Parathyroid adenoma (tissue), 2 donors: Measurements from ENCODE around the gene PCBP1.

Experiments used
- H2AFZ ChIP-seq: fragments of 300-600 bp; sonication (generic); one replicate; pipeline ENCODE4 v1.7.0; 2017; ENCODE audit warnings: antibody characterized with exemption, mild to moderate bottlenecking
- H3K27ac ChIP-seq: fragments of 300-600 bp; sonication (generic); one replicate; pipeline ENCODE4 v1.7.0; 2017
- H3K27me3 ChIP-seq: fragments of 300-600 bp; sonication (generic); one replicate; pipeline ENCODE4 v1.7.0; 2017; ENCODE audit warnings: low read length; ENCODE audit not compliant: control insufficient read depth, insufficient read depth
- H3K36me3 ChIP-seq: fragments of 300-600 bp; sonication (generic); one replicate; pipeline ENCODE4 v1.7.0; 2017; ENCODE audit warnings: low read length; ENCODE audit not compliant: control insufficient read depth, insufficient read depth
- H3K4me1 ChIP-seq: fragments of 300-600 bp; sonication (generic); one replicate; pipeline ENCODE4 v1.7.0; 2017; ENCODE audit warnings: control low read depth
- H3K4me2 ChIP-seq: fragments of 300-600 bp; sonication (generic); one replicate; pipeline ENCODE4 v1.7.0; 2017; ENCODE audit warnings: low read length
- H3K4me3 ChIP-seq: fragments of 300-600 bp; sonication (generic); one replicate; pipeline ENCODE4 v1.7.0; 2017; ENCODE audit warnings: low read depth, low read length
- H3K79me2 ChIP-seq: fragments of 300-600 bp; sonication (generic); one replicate; pipeline ENCODE4 v1.7.0; 2017; ENCODE audit warnings: control low read depth
- H3K9ac ChIP-seq: fragments of 300-600 bp; sonication (generic); one replicate; pipeline ENCODE4 v1.7.0; 2017; ENCODE audit warnings: mild to moderate bottlenecking
- H3K9me3 ChIP-seq: fragments of 300-600 bp; sonication (generic); one replicate; pipeline ENCODE4 v1.7.0; 2017; ENCODE audit warnings: low read length; ENCODE audit not compliant: control insufficient read depth
- TF ChIP-seq, protein P1 (sequence below): fragments of 300-600 bp; sonication (generic); IDR thresholded peaks from one replicate; pipeline ENCODE4 v1.7.0; 2017; ENCODE audit warnings: antibody characterized with exemption, mild to moderate bottlenecking
- donor health status: primary hyperparathyroidism.

PCBP1 gene

DNA sequence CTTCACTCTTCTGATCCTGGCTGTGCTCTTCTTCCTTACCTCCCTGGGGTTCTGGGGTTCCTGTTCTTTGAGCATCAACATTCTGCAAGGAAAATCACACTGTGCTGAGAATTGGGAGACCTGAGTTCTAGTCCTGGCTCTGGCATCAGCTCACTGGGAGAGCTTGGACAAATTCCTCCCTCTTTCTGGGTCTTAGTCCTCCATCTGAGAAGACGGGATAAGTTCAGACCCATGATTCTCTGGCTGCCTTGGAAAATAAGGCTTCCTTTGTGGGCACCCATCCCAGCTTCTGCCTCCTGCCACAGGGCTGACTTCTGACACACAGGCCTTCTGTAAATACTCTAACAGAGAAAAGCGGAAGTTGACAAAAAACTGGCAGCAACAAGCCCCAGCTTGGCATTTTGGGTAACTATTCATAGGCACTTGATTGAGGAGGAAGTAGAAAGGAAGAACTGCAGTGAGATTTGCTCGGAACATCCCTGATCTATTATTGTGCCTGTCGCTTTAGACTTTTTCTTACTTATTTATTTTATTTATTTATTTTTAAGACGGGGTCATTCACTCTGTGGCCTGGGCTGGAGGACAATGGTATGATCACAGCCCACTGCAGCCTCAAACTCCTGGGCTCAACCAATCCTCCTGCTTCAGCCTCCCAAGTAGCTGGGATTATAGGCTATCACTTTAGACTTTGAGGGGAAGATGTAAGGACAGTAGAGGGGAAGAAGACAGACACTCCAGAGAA lies 7.9 kb downstream of the PCBP1 start:
- peak overlapping the region; percentile 36 for H3K27ac ChIP-seq
- H3K79me2 ChIP-seq, result no peaks in the 10 kb centered on the region
- H3K36me3 ChIP-seq, result no peaks in the 10 kb centered on the region

DNA sequence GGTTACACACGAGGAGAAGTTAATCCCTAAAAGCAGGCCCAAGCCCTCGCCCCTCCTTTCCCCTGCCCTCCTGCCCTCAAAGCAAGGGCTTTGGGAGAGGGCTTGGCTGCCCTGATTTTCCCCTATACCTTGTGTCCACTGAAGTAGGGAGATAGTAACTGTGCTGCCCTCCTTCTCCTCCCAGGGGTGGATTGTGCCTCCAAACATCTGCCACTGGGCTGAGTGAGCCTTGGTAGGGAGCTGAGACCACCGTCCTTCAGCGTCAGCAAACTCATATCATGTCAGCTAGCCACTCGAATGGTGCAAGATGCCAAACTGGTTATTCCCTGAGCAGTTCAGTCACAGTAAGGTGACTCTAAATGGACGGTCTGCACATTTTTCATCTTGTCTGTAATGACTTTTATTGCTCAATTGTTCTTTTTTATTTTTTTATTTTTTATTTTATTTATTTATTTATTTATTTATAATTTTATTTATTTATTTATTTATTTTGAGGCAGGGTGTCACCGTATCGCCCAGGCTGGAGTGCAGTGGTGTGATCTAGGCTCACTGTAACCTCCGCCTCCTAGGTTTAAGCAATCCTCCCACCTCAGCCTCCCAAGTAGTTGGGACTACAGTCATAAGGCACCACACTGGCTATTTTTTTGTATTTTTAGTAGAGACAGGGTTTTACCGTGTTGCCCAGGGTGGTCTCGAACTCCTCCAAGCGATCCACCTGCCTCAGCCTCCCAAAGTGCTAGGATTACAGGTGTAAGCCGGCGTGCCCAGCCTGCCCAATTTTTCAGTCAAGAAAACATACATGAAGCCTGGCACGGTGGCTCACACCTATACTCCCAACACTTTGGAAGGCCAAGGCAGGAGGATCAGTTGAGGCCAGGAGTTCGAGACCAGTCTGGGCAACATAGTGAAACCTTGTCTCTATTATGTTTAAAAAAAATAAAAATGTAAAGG lies 8.7 kb downstream of the PCBP1 start:
- no peaks in the 10 kb centered on the region for H3K4me1 ChIP-seq
- TF ChIP-seq, protein P1, sequence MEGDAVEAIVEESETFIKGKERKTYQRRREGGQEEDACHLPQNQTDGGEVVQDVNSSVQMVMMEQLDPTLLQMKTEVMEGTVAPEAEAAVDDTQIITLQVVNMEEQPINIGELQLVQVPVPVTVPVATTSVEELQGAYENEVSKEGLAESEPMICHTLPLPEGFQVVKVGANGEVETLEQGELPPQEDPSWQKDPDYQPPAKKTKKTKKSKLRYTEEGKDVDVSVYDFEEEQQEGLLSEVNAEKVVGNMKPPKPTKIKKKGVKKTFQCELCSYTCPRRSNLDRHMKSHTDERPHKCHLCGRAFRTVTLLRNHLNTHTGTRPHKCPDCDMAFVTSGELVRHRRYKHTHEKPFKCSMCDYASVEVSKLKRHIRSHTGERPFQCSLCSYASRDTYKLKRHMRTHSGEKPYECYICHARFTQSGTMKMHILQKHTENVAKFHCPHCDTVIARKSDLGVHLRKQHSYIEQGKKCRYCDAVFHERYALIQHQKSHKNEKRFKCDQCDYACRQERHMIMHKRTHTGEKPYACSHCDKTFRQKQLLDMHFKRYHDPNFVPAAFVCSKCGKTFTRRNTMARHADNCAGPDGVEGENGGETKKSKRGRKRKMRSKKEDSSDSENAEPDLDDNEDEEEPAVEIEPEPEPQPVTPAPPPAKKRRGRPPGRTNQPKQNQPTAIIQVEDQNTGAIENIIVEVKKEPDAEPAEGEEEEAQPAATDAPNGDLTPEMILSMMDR, result no peak
- H2AFZ ChIP-seq, result no peak overlapping the region
- H3K27me3 ChIP-seq, result no peaks in the 10 kb centered on the region
- no peak overlapping the region for H3K4me2 ChIP-seq
- no peaks in the 10 kb centered on the region for H3K79me2 ChIP-seq
- no peak overlapping the region for H3K9ac ChIP-seq
- peak overlapping the region; percentile 8 for H3K27ac ChIP-seq
- no peaks in the 10 kb centered on the region for H3K36me3 ChIP-seq
- H3K9me3 ChIP-seq, result no peaks in the 10 kb centered on the region
- H3K4me3 ChIP-seq, result no peak overlapping the region

More for the DNA sequence above, 7.9 kb downstream of the PCBP1 start:
- no peaks in the 10 kb centered on the region for H3K4me1 ChIP-seq
- no peaks in the 10 kb centered on the region for H3K9me3 ChIP-seq
- no peak overlapping the region for H3K4me3 ChIP-seq
- H3K9ac ChIP-seq, result no peak overlapping the region
- H3K27me3 ChIP-seq, result no peaks in the 10 kb centered on the region
- TF ChIP-seq, protein P1, result no peak
- peak overlapping the region; percentile 17 for H2AFZ ChIP-seq
- H3K4me2 ChIP-seq, result no peak overlapping the region

DNA sequence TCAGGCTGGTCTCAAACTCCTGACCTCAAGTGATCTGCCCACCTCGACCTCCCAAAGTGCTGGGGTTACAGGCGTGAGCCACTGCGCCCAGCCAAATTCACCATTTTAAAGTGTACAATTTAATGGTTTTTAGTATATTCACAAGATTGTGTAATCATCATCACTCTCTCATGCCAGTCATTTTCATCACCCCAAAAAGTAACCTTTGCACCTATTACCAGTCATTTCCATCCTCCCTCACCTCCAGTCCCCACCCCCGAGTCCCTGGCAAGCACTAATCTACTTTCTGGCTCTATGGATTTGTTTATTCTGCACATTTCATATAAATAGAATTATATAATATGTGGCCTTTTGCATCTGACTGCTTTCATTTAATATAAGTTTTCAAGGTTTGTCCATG lies 10.8 kb downstream of the PCBP1 start:
- Histone ChIP-seq H3K9ac (no peak overlapping the region), H3K36me3 (no peaks in the 10 kb centered on the region), H3K27ac (no peak overlapping the region), H3K4me2 (no peak overlapping the region), H3K4me3 (no peak overlapping the region), H3K79me2 (no peaks in the 10 kb centered on the region), H3K4me1 (no peaks in the 10 kb centered on the region), H3K9me3 (no peaks in the 10 kb centered on the region), H3K27me3 (no peaks in the 10 kb centered on the region), H2AFZ (no peak overlapping the region)
- TF ChIP-seq, protein P1, result no peak

DNA sequence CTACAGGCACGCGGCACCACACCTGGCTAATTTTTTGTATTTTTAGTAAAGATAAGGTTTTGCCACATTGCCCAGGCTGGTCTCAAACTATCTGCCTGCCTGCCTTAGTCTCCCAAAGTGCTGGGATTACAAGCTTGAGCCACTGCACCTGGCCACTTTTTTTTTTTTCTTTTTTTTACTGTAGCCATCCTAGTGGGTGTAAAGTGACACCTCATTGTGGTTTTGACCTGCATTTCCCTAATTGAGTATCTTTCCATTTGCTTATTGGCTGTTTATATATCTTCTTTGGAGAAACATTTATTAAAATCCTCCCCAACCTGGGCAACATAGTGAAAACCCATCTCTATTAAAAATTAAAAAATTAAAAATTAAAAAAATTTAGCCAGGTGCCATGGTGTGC lies 12.0 kb downstream of the PCBP1 start:
- Histone ChIP-seq H3K27ac (no peak overlapping the region), H3K4me2 (no peak overlapping the region), H3K4me1 (no peaks in the 10 kb centered on the region)

More for the DNA sequence above, 12.0 kb downstream of the PCBP1 start:
- TF ChIP-seq, protein P1, result no peak
- Histone ChIP-seq H2AFZ (no peak overlapping the region), H3K9me3 (no peaks in the 10 kb centered on the region), H3K36me3 (no peaks in the 10 kb centered on the region), H3K79me2 (no peaks in the 10 kb centered on the region), H3K4me3 (no peak overlapping the region), H3K27me3 (no peaks in the 10 kb centered on the region), H3K9ac (no peak overlapping the region)
